ENCODE data around the gene TAF15. TPM values are rescaled to one million over a fixed set of nuclear protein-coding genes. Genes with fewer than 3 reads are reported as not detected.

TAF15 gene
- total and polyA plus RNA-seq, 2 of the 13 experiments (the other 11 are each of a cell fraction or from before 2014, with no cell fraction given), result 25.2 to 26.5 TPM

DNA sequence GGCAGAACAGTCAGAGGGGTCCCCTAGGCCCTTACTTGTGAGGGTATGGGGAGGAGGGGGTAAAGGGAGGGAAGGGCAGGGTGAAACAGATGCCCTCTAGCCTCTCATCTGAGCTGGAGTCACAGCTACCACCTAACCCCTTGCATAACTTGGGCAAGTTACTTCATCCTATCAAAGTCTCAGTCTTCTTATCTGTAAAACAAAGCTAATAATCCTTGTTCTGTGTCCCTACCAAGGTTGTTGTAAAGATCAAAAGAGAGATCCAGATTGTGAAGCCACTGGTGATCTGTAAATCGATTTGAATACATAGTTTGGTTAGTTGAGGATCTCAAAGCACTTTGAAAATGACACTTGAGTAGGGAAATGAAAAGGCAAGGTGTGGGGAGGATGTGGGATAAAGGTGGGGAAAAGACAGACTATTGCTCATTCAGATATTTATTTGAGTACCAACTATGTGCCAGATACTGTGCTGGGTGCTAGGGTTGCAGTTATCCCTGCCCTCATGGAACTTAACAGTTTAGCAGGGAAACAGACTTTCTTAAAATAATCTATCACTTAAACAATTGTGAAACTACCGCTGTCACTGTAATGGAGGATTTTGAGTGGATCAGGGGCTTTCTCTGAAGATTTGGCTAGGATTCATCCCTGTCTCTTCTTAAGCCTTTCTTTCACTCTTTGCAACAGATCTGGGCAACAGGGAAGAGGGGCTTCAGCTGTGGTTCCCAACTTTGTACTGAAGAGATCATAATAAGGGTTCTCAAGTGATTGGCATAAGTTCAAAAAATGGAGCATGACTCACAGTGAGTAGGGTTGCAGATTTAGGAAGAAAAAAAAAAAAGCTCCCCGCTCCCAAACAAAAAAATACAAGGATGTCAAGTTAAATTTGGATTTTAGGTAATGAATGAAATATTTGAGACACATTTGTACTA is 56.4 kb downstream of the TAF15 start (continued):
- TF ChIP-seq ZNF224 (CRISPR knock-in tag; IDR thresholded peaks at IDR 0.05) (no peak), RXRB (CRISPR knock-in tag; IDR thresholded peaks at IDR 0.05; ENCODE audit: borderline replicate concordance) (peak; percentile 23; the same call in 1 of the 2 replicates), ZNF30 (CRISPR knock-in tag; IDR thresholded peaks at IDR 0.05) (no peak), SOX5 (CRISPR knock-in tag; IDR thresholded peaks at IDR 0.05; ENCODE audit: borderline replicate concordance) (peak; percentile 49; the same call in 1 of the 2 replicates), ZNF761 (CRISPR knock-in tag; conservative IDR thresholded peaks at IDR 0.05) (no peak), ZNF543 (CRISPR knock-in tag; IDR thresholded peaks at IDR 0.05) (no peak), ZNF468 (CRISPR knock-in tag; IDR thresholded peaks at IDR 0.05) (no peak), TRIM22 (IDR thresholded peaks at IDR 0.05) (no peak), ZNF737 (CRISPR knock-in tag; IDR thresholded peaks at IDR 0.05; ENCODE audit: borderline replicate concordance) (no peak), MEF2D (CRISPR knock-in tag; IDR thresholded peaks at IDR 0.05) (no peak), SMAD3 (CRISPR knock-in tag; IDR thresholded peaks at IDR 0.05) (no peak), SOX6 (IDR thresholded peaks at IDR 0.05) (no peak), SOX6 (CRISPR knock-in tag; IDR thresholded peaks at IDR 0.05) (peak; percentile 72), GATAD2A (CRISPR knock-in tag; IDR thresholded peaks at IDR 0.05) (peak; percentile 54; the same call in 1 of the 2 replicates), ZFP62 (CRISPR knock-in tag; IDR thresholded peaks at IDR 0.05) (no peak), SSRP1 (CRISPR knock-in tag; IDR thresholded peaks at IDR 0.05) (no peak), TFE3 (CRISPR knock-in tag; IDR thresholded peaks at IDR 0.05) (no peak)
- TF ChIP-seq, protein P1, sequence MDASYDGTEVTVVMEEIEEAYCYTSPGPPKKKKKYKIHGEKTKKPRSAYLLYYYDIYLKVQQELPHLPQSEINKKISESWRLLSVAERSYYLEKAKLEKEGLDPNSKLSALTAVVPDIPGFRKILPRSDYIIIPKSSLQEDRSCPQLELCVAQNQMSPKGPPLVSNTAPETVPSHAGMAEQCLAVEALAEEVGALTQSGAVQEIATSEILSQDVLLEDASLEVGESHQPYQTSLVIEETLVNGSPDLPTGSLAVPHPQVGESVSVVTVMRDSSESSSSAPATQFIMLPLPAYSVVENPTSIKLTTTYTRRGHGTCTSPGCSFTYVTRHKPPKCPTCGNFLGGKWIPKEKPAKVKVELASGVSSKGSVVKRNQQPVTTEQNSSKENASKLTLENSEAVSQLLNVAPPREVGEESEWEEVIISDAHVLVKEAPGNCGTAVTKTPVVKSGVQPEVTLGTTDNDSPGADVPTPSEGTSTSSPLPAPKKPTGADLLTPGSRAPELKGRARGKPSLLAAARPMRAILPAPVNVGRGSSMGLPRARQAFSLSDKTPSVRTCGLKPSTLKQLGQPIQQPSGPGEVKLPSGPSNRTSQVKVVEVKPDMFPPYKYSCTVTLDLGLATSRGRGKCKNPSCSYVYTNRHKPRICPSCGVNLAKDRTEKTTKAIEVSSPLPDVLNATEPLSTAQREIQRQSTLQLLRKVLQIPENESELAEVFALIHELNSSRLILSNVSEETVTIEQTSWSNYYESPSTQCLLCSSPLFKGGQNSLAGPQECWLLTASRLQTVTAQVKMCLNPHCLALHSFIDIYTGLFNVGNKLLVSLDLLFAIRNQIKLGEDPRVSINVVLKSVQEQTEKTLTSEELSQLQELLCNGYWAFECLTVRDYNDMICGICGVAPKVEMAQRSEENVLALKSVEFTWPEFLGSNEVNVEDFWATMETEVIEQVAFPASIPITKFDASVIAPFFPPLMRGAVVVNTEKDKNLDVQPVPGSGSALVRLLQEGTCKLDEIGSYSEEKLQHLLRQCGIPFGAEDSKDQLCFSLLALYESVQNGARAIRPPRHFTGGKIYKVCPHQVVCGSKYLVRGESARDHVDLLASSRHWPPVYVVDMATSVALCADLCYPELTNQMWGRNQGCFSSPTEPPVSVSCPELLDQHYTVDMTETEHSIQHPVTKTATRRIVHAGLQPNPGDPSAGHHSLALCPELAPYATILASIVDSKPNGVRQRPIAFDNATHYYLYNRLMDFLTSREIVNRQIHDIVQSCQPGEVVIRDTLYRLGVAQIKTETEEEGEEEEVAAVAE (CRISPR knock-in tag; IDR thresholded peaks at IDR 0.05; ENCODE audit: borderline replicate concordance), result no peak

Measured in HepG2 (cell line).